Measurements from ENCODE around the gene NOM1. TPM values are rescaled to one million over a fixed set of nuclear protein-coding genes. Genes with fewer than 3 reads are reported as not detected.

Gene NOM1
- polyA plus RNA-seq, 2 of the 4 experiments (the other 2 are of a cell fraction), result 15.5 to 17.7 TPM

- H3K4me1 ChIP-seq, result no peaks in the 10 kb centered on the region
- no peak overlapping the region for H3K4me3 ChIP-seq
- 90% methylated on average over 22 of the region's 25 CpGs for WGBS (ENCODE audit: missing lambda C conversion rate)
- H3K27ac ChIP-seq, result no peak overlapping the region
- POLR2A ChIA-PET, result no interaction called here
- DNase-seq (ENCODE audit: low read depth in 1 of 2, low spot score in 1 of 2), result no peak
- FAIRE-seq, result no peak
- ATAC-seq, result 0 out of 6 replicates have a peak, but pooled peaks of 1 of the 2 experiments have one; percentile 11
- no peaks in the 10 kb centered on the region for H3K9me3 ChIP-seq
- TF ChIP-seq JUN (IDR thresholded peaks at IDR 0.05) (no peak), HEYL (CRISPR knock-in tag; IDR thresholded peaks at IDR 0.05) (no peak), USF2 (IDR thresholded peaks at IDR 0.05) (no peak)
- TF ChIP-seq, protein P1, sequence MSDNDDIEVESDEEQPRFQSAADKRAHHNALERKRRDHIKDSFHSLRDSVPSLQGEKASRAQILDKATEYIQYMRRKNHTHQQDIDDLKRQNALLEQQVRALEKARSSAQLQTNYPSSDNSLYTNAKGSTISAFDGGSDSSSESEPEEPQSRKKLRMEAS (IDR thresholded peaks at IDR 0.05), result no peak
- TF ChIP-seq, protein P2, sequence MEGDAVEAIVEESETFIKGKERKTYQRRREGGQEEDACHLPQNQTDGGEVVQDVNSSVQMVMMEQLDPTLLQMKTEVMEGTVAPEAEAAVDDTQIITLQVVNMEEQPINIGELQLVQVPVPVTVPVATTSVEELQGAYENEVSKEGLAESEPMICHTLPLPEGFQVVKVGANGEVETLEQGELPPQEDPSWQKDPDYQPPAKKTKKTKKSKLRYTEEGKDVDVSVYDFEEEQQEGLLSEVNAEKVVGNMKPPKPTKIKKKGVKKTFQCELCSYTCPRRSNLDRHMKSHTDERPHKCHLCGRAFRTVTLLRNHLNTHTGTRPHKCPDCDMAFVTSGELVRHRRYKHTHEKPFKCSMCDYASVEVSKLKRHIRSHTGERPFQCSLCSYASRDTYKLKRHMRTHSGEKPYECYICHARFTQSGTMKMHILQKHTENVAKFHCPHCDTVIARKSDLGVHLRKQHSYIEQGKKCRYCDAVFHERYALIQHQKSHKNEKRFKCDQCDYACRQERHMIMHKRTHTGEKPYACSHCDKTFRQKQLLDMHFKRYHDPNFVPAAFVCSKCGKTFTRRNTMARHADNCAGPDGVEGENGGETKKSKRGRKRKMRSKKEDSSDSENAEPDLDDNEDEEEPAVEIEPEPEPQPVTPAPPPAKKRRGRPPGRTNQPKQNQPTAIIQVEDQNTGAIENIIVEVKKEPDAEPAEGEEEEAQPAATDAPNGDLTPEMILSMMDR (IDR thresholded peaks at IDR 0.05), result no peak
- CTCF ChIA-PET, result interaction anchor here (2.4 kb wide), 1 partner anchor 20 kb away, joined by 10 read pairs; no protein-coding TSS in a partner anchor
- no peak overlapping the region for H3K4me2 ChIP-seq
Measured at GRCh38 chr7:156989766-156990535, 40.4 kb downstream of the NOM1 start.

DNA sequence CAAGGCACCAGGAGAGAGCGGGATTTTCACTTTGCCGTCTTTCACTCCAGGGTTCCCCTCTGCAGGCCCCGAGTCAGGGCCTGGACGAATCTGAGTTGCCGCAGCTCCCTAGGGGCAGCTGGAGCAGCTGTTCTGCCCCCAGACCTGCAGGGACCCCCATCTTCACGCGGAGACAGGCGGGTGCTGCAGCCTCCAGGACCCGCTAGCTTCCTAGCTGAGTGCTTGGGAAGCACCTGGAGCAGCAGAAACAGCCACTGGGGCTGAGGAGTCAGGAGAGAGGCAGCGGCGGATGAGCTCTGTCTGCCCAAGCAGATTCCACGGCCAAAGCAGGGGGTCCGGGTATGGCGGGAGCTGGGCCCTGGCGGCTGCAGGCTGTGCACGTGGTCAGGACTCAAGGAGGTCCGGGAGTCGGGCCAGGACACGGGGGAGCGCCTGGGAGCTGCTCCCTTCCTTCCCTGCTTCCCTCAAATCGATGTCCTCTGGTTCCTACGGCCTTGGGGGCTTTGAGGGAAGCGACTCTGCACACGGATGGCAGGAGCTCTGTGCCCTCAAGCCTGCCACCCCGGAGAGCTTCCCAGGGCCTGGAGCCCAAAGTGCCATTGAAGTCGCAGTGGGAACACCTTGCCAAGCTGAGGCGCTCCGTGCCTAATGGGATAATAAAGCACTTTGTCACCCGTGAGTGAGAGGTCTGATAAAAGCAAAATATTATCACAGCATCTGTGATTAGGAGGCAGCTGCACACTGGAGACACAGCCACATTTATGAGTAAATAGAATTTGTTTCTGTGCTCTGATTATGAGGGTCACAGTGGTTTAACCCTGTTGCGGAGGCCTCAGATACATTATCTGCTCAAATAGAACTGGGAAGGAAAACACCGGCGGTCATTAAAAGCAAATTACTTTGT, 43.8 kb downstream of the NOM1 start:
- CTCF ChIA-PET, result no interaction called here
- POLR2A ChIA-PET, result no interaction called here
- TF ChIP-seq HDAC2 (IDR thresholded peaks at IDR 0.05) (no peak), RCOR1 (IDR thresholded peaks at IDR 0.05; ENCODE audit: low read depth, low read length) (no peak), REST (IDR thresholded peaks at IDR 0.05) (no peak), USF2 (IDR thresholded peaks at IDR 0.05) (no peak), HMGXB4 (CRISPR knock-in tag; IDR thresholded peaks at IDR 0.05; ENCODE audit: borderline replicate concordance) (no peak), NPAS2 (CRISPR knock-in tag; IDR thresholded peaks at IDR 0.05; ENCODE audit: borderline replicate concordance) (no peak), E2F6 (IDR thresholded peaks at IDR 0.05; ENCODE audit: borderline replicate concordance, low read depth) (no peak), NFE2L2 (conservative IDR thresholded peaks at IDR 0.05; ENCODE audit: low read length) (no peak)
- TF ChIP-seq, protein P3, sequence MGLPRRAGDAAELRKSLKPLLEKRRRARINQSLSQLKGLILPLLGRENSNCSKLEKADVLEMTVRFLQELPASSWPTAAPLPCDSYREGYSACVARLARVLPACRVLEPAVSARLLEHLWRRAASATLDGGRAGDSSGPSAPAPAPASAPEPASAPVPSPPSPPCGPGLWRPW (IDR thresholded peaks at IDR 0.05), result no peak
- ATAC-seq (no peak), FAIRE-seq (no peak), DNase-seq (ENCODE audit: low read depth in 1 of 2, low spot score in 1 of 2) (no peak)
- Histone ChIP-seq H3K4me3 (no peak overlapping the region), H3K9me3 (no peaks in the 10 kb centered on the region), H3K4me2 (no peak overlapping the region), H3K27ac (no peak overlapping the region), H3K4me1 (no peaks in the 10 kb centered on the region)
- 91% methylated on average over 19 of the region's 32 CpGs for WGBS (ENCODE audit: missing lambda C conversion rate)

Data from A549 (cell line).